Activated CD4-positive, alpha-beta memory T cell treated with anti-CD3 and anti-CD28 coated beads for 36 hours (primary cell): ENCODE data around the gene ODF2. TPM values are rescaled to one million over a fixed set of nuclear protein-coding genes. Genes with fewer than 3 reads are reported as not detected.

Source experiments
- CTCF ChIA-PET: fragments of 350-600 bp; sonication (Branson Sonifier 250); formaldehyde crosslinking; loops from one replicate; lab custom pipeline; 2021; ENCODE audit warnings: antibody characterized with exemption, inconsistent platforms; lab: Charles Lee
- POLR2A ChIA-PET: fragments of 350-600 bp; sonication (Branson Sonifier 250); formaldehyde crosslinking; loops from one replicate; lab custom pipeline; 2021; ENCODE audit warnings: antibody characterized with exemption; lab: Charles Lee
- DNase-seq: peaks from one replicate; pipeline ENCODE4 v3.0.0-alpha.2; 2020
- H3K27ac Mint-ChIP-seq: one replicate; pipeline ENCODE4 v1.8.0; 2021; ENCODE audit warnings: mixed read lengths
- H3K27me3 Mint-ChIP-seq: one replicate; pipeline ENCODE4 v1.8.0; 2021; ENCODE audit warnings: mixed read lengths
- H3K36me3 Mint-ChIP-seq: one replicate; pipeline ENCODE4 v1.8.0; 2021; ENCODE audit warnings: mixed read lengths
- H3K4me1 Mint-ChIP-seq: one replicate; pipeline ENCODE4 v1.8.0; 2021; ENCODE audit warnings: low read depth, mixed read lengths
- H3K4me3 Mint-ChIP-seq: one replicate; pipeline ENCODE4 v1.8.0; 2021; ENCODE audit warnings: mild to moderate bottlenecking, mixed read lengths
- H3K9me3 Mint-ChIP-seq: one replicate; pipeline ENCODE4 v1.8.0; 2021; ENCODE audit warnings: mixed read lengths
- intact Hi-C: fragments of 100-400 bp; cut with micrococcal nuclease; formaldehyde crosslinking; loops from one replicate; pipeline ENCODE4 v1.15.1; 2023
- total RNA-seq, 2 experiments: library from RNA; stranded (reverse); gene quantifications; one replicate each; pipeline ENCODE4 v1.2.3, GENCODE V29; 2021

The ODF2 gene
- total RNA-seq, 2 experiments from 2014 or later = 68.9 to 72.8 TPM

DNA sequence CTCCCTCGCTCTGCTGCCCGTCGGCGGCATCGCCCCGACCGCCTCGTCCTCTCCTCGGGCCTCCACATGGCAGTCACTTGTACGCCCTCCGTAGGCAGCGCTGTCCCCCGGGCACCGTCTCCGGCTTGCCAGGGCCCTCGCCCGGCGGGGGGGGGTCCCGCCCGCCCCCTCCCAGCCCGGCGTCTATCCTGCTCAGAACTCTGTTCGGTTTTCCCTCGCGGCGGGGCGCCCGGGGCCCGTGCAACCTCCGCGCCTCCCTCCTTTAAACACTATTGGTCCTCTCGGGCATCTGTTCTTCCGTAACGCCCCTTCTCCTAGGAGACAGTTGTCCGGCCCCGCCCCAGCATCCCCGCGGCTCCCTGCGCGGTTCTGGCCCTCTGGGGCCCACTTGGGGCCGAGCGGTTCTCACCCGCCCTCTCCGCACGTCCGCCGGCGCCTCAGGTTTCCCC is 831 bp downstream of the ODF2 start:
- Mint-ChIP-seq H3K4me3 (peak overlapping the region; percentile 85), H3K36me3 (peaks cover 10% of the 10 kb centered on the region), H3K27me3 (no peaks in the 10 kb centered on the region), H3K9me3 (no peaks in the 10 kb centered on the region), H3K27ac (peak overlapping the region; percentile 81), H3K4me1 (peaks cover 16% of the 10 kb centered on the region)
- ChIA-PET CTCF (interaction anchor here (1.1 to 1.6 kb wide), 2 partner anchors 18 to 37 kb away, joined by 3 to 4 read pairs; no protein-coding TSS in a partner anchor), POLR2A (no interaction called here)
- intact Hi-C loops = loop anchor here (1.0 to 2.0 kb wide), 4 partner anchors 48 to 328 kb away; partner anchors contain the start of genes GLE1, SPTAN1 and URM1
- peak; percentile 79 for DNase-seq

DNA sequence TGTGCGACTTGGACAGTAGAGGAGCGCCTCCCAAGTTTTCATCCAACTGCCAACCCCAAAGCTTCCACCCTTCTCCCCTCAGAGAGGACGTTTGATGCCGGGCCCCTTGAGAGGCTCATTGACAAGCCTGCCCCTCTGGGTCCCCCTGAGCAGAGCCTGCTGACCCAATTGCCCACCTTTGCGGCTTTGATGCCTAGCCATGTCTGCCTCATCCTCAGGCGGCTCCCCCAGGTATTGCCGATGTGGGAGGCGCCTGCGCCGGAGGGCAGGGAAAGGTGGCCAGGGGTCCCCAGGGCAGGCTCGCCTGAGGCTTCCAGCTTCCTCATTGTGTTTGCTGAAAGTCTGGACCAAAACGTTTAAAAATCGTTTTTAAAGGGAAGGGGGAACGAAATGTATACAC is 1.4 kb downstream of the ODF2 start:
- Mint-ChIP-seq H3K9me3 (no peaks in the 10 kb centered on the region), H3K4me3 (peak overlapping the region; percentile 85), H3K27me3 (no peaks in the 10 kb centered on the region), H3K27ac (no peak overlapping the region), H3K4me1 (peaks cover 16% of the 10 kb centered on the region), H3K36me3 (peaks cover 15% of the 10 kb centered on the region)
- ChIA-PET CTCF (interaction anchor here (0.9 to 1.6 kb wide), 3 partner anchors 18 to 162 kb away, joined by 3 to 5 read pairs (median 4); no protein-coding TSS in a partner anchor), POLR2A (no interaction called here)
- no peak for DNase-seq
- intact Hi-C loops = loop anchor here (2.0 kb wide), 1 partner anchor 86 kb away; the partner anchor contains the start of gene URM1

DNA sequence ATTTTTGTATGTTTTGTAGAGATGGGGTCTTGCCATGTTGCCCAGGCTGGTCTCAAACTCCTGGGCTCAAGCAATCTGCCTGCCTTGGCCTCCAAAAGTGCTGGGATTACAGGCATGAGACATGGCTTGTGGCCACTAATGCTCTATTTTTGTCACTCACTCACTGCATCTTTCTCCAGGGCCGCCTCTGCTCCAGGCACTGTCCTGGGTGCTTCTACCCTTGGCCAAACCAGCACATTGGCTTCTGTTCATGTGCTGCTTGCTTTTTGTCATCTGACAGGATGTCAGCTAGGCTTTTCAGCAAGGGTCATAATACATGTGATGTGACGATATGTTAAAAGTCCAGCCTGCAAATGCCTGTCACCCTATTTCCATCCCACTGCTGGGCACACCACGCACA is 3.2 kb downstream of the ODF2 start:
- peaks cover 25% of the 10 kb centered on the region for H3K36me3 Mint-ChIP-seq
- POLR2A ChIA-PET = no interaction called here
- H3K9me3 Mint-ChIP-seq = no peaks in the 10 kb centered on the region
- CTCF ChIA-PET = no interaction called here
- no peak overlapping the region for H3K4me3 Mint-ChIP-seq
- no peak for DNase-seq
- H3K4me1 Mint-ChIP-seq = peaks cover 16% of the 10 kb centered on the region
- intact Hi-C loops = no loop called here
- no peaks in the 10 kb centered on the region for H3K27me3 Mint-ChIP-seq
- H3K27ac Mint-ChIP-seq = no peak overlapping the region

DNA sequence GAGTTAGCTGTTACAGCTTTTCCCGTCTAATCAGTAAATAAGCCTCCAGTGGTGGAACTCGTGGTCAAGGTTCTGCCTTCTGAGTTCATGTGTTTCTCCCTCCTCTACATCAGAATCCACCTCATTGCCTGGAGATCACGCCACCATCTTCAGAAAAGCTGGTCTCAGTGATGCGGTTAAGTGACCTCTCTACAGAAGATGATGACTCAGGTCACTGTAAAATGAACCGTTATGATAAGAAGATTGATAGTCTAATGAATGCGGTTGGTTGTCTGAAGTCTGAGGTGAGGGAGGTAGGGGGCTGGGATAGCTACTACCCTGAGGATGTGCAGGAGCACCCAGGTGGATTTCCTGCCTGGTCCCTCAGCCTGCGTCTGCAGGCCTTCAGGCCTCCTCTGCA is 13.3 kb downstream of the ODF2 start:
- H3K4me3 Mint-ChIP-seq = no peak overlapping the region
- intact Hi-C loops = no loop called here
- H3K36me3 Mint-ChIP-seq = peaks cover 28% of the 10 kb centered on the region
- H3K4me1 Mint-ChIP-seq = no peaks in the 10 kb centered on the region
- H3K27ac Mint-ChIP-seq = no peak overlapping the region
- ChIA-PET CTCF (interaction anchor here (0.6 kb wide), 1 partner anchor 49 kb away, joined by 4 read pairs; no protein-coding TSS in a partner anchor), POLR2A (no interaction called here)
- no peaks in the 10 kb centered on the region for H3K27me3 Mint-ChIP-seq
- DNase-seq = no peak
- no peaks in the 10 kb centered on the region for H3K9me3 Mint-ChIP-seq

DNA sequence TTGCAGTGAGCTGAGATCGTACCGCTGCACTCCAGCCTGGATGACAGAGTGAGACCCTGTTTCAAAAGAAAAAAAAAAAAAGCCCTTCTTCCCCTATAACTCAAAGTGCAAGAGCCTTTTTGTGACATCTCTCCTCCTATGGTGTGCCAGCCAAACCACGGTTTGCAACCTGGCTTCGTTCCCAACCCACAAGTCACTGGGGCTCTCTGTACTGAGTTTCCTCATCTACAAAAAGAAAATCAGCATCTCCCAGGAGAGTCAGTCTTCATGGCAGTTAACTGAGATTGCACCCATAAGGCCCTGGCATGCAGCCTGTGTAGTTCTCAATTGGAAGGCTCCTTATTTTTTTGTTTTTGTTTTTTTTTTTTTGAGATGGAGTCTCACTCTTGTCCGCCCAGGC is 14.8 kb downstream of the ODF2 start:
- Mint-ChIP-seq H3K4me3 (no peak overlapping the region), H3K27ac (no peak overlapping the region), H3K27me3 (no peaks in the 10 kb centered on the region), H3K4me1 (no peaks in the 10 kb centered on the region), H3K9me3 (no peaks in the 10 kb centered on the region), H3K36me3 (peaks cover 31% of the 10 kb centered on the region)
- POLR2A ChIA-PET = no interaction called here
- CTCF ChIA-PET = no interaction called here
- DNase-seq = no peak
- intact Hi-C loops = no loop called here

DNA sequence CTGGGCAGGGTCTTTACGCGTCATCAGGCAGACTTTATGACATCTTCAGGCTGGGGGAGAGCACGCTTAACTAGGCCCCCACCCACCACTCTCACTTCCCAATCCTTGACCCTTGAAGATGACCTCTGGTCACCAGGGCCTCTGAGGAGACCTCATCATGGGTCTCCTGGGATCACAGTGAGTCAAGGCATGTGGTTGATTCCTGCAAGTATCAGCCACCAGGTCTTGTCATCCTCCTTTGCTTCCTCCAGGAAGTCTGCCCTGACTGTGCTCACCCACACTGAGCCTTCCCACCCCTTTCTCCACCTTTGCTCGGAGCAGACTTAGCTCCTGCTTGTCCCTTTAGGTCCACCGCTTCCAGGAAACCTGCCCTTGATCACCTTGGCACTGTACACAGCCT is 17.3 kb downstream of the ODF2 start:
- H3K27me3 Mint-ChIP-seq = no peaks in the 10 kb centered on the region
- intact Hi-C loops = no loop called here
- DNase-seq = no peak
- ChIA-PET CTCF (no interaction called here), POLR2A (no interaction called here)
- no peaks in the 10 kb centered on the region for H3K4me1 Mint-ChIP-seq
- H3K27ac Mint-ChIP-seq = no peak overlapping the region
- H3K4me3 Mint-ChIP-seq = no peak overlapping the region
- peaks cover 30% of the 10 kb centered on the region for H3K36me3 Mint-ChIP-seq
- no peaks in the 10 kb centered on the region for H3K9me3 Mint-ChIP-seq

DNA sequence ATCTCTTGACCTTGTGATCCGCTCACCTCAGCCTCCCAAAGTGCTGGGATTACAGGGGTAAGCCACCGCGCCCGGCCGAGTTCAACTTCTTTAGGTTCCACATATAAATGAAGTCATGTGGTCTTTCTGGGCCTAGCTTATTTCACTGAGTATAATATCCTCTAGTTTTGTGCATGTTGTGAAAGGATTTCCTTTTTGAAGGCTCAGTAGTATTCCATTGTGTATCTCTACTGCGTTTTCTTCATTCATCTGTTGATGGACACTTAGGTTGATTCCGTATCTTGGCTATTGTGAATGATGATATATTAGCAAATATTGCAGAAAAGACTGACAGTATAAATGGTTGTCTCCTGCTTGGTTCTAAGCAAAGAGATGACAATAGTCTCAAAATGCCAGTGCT is 20.1 kb downstream of the ODF2 start:
- peaks cover 33% of the 10 kb centered on the region for H3K36me3 Mint-ChIP-seq

DNA sequence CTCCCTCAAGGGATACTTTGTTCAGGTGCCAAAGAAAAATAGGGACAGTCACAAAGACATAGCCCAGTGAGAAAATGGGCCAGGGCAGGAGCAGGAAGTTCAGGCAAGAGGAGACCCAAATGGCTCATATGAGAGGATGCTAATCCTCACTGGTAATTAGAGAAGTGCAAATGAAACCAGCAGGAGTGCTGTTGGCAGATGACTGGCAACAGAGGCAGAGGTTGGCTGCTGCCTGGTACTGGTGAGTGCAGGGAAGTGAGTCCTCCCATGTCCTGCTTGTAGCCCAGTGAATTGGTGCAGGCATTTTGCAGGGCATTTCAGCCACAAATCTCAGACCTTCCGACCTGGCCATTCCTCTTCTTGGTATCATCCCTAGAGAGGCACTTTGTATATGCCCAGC is 23.5 kb downstream of the ODF2 start:
- ChIA-PET CTCF (no interaction called here), POLR2A (no interaction called here)
- peaks cover 30% of the 10 kb centered on the region for H3K36me3 Mint-ChIP-seq
- no peaks in the 10 kb centered on the region for H3K27me3 Mint-ChIP-seq
- intact Hi-C loops = no loop called here
- H3K27ac Mint-ChIP-seq = no peak overlapping the region
- H3K4me1 Mint-ChIP-seq = no peaks in the 10 kb centered on the region
- H3K9me3 Mint-ChIP-seq = no peaks in the 10 kb centered on the region
- DNase-seq = no peak
- no peak overlapping the region for H3K4me3 Mint-ChIP-seq

More for the DNA sequence above, 20.1 kb downstream of the ODF2 start:
- Mint-ChIP-seq H3K27ac (no peak overlapping the region), H3K4me1 (no peaks in the 10 kb centered on the region), H3K27me3 (no peaks in the 10 kb centered on the region), H3K4me3 (no peak overlapping the region), H3K9me3 (no peaks in the 10 kb centered on the region)
- ChIA-PET CTCF (no interaction called here), POLR2A (no interaction called here)
- DNase-seq = no peak
- intact Hi-C loops = no loop called here

DNA sequence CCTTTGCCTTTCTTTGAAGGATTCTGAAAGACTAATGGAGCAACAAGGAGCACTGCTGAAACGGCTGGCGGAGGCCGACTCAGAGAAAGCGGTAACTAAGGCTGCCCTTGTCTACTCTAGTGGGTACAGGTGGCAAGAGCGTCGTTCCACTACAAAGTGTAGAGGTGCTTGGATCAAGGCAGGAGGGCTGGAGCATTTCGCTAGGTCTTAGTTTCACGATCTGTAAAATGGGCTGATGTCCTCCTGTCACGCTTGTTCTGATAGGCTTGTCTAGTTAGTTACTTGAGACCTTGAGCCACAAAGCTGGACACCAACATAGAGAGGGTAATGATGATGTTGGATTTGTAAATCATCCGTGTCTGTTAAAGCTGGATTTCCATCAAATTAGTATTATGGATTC is 25.8 kb downstream of the ODF2 start:
- no peak overlapping the region for H3K27ac Mint-ChIP-seq
- intact Hi-C loops = no loop called here
- no peaks in the 10 kb centered on the region for H3K9me3 Mint-ChIP-seq
- DNase-seq = no peak
- no peaks in the 10 kb centered on the region for H3K4me1 Mint-ChIP-seq
- ChIA-PET POLR2A (no interaction called here), CTCF (no interaction called here)
- H3K4me3 Mint-ChIP-seq = no peak overlapping the region
- peaks cover 26% of the 10 kb centered on the region for H3K36me3 Mint-ChIP-seq
- H3K27me3 Mint-ChIP-seq = no peaks in the 10 kb centered on the region

DNA sequence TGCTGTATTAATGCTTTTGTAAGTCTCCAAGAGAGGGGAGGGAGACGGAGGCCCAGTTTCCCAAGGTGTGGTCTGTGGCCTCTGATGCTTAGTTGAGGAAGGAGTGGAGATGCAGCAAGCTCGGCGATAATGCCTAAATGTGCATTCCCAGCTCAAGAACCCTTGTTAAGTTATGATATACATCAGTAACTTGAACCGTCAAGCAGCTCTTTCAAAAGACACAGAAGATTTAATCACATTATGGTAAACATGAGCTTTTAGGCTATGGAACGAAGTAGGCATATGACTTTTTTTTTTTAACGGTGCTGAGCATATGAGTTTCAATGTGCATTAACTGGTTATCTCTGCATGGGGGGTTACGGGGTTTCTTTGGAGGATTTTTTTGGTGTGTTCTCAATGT is 26.4 kb downstream of the ODF2 start:
- peaks cover 30% of the 10 kb centered on the region for H3K36me3 Mint-ChIP-seq
- no peak for DNase-seq
- ChIA-PET POLR2A (no interaction called here), CTCF (no interaction called here)
- H3K4me3 Mint-ChIP-seq = no peak overlapping the region
- H3K27ac Mint-ChIP-seq = no peak overlapping the region
- no peaks in the 10 kb centered on the region for H3K27me3 Mint-ChIP-seq
- H3K9me3 Mint-ChIP-seq = no peaks in the 10 kb centered on the region
- H3K4me1 Mint-ChIP-seq = no peaks in the 10 kb centered on the region
- intact Hi-C loops = no loop called here

DNA sequence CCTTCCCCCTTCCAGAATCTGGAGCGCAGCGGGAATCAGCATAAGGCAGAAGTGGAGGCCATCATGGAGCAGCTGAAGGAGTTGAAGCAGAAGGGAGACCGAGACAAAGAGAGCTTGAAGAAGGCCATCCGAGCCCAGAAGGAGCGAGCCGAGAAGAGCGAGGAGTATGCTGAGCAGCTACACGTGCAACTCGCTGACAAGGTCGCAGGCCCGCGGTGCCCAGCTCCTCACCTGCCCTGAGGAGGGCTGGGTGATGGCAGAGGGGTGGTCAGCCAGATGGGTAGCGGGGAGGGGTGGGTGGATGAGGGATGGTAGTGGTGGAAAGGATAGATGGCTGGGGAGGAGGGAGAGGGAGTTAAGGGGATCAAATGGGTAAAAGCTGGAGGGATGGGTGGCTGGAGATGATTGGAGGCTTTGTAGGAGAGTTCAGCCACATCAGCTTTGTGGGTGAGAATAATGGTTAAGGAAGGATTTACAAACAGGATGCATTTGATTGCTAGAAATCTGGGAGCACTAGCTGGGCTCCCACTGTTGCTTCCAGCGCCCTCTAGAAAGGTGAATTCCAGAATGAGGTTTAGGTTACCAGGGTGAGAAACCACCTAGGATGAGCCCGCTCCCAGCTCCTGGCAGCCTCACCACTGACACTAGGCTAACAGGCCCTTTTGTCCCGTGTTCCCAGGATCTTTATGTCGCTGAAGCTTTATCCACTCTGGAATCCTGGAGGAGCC is 29.0 kb downstream of the ODF2 start:
- Mint-ChIP-seq H3K4me1 (no peaks in the 10 kb centered on the region), H3K36me3 (peaks cover 32% of the 10 kb centered on the region), H3K4me3 (no peak overlapping the region), H3K27me3 (no peaks in the 10 kb centered on the region), H3K27ac (no peak overlapping the region), H3K9me3 (no peaks in the 10 kb centered on the region)
- no peak for DNase-seq
- CTCF ChIA-PET = no interaction called here
- intact Hi-C loops = no loop called here
- POLR2A ChIA-PET = interaction anchor here (0.5 kb wide), 1 partner anchor 225 kb away, joined by 3 read pairs; no protein-coding TSS in a partner anchor

DNA sequence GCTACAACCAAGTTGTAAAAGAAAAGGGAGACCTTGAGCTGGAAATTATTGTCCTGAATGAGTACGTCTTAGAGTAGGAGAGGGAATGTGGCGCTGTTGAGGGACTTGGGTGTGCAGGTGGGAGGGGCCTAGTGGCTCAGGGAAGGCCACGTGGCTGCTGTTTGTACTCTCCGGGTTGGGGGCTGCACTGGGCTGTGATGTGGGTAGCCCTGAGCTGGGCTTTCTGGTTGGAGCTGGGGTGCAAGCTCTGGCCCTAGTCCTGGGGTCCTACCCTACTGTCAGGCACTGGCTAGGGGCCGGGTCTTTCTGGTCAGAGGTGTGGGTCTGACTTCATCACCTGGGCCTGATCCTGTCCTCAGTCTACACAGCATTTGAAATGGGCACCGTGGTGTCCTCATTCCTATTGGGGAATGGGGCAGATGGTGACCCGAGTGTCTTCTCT is 29.6 kb downstream of the ODF2 start:
- POLR2A ChIA-PET = interaction anchor here (0.5 kb wide), 1 partner anchor 225 kb away, joined by 3 read pairs; no protein-coding TSS in a partner anchor
- H3K4me1 Mint-ChIP-seq = no peaks in the 10 kb centered on the region
- no peaks in the 10 kb centered on the region for H3K27me3 Mint-ChIP-seq
- CTCF ChIA-PET = no interaction called here
- no peaks in the 10 kb centered on the region for H3K9me3 Mint-ChIP-seq
- intact Hi-C loops = no loop called here
- H3K27ac Mint-ChIP-seq = no peak overlapping the region
- DNase-seq = no peak
- peaks cover 32% of the 10 kb centered on the region for H3K36me3 Mint-ChIP-seq
- H3K4me3 Mint-ChIP-seq = no peak overlapping the region

DNA sequence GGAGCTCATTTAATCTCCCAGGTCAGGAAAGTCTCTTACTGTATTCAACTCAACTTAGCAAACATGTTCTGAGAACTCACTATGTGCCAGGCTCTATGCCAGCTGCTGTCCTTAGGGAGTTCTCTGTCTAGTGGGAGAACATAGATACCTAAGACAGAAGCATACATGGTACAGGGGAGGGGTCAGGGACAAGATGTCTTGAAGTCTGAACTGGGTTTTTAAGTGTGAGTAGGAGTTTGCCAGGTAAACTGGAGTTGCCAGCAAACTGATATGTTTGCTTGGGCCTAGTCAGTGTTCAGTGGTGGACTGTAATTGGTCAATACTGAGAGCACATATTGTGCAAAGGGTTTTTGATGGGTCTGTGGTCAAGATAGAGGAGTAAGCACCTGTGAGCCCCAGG is 30.4 kb downstream of the ODF2 start:
- peaks cover 34% of the 10 kb centered on the region for H3K36me3 Mint-ChIP-seq
- no peak for DNase-seq
- CTCF ChIA-PET = no interaction called here
- intact Hi-C loops = no loop called here
- H3K4me3 Mint-ChIP-seq = no peak overlapping the region
- no peaks in the 10 kb centered on the region for H3K27me3 Mint-ChIP-seq
- H3K4me1 Mint-ChIP-seq = no peaks in the 10 kb centered on the region
- H3K27ac Mint-ChIP-seq = no peak overlapping the region
- POLR2A ChIA-PET = no interaction called here
- no peaks in the 10 kb centered on the region for H3K9me3 Mint-ChIP-seq
